Measurements from ENCODE around the gene C1QB. TPM values are rescaled to one million over a fixed set of nuclear protein-coding genes. Genes with fewer than 3 reads are reported as not detected.
A peak's percentile ranks its signal among the peaks of the same experiment; 100 is the strongest.

C1QB gene, protein sequence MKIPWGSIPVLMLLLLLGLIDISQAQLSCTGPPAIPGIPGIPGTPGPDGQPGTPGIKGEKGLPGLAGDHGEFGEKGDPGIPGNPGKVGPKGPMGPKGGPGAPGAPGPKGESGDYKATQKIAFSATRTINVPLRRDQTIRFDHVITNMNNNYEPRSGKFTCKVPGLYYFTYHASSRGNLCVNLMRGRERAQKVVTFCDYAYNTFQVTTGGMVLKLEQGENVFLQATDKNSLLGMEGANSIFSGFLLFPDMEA
- 73.0 TPM for polyA plus RNA-seq
- long read RNA-seq, donor 1, transcript C1QB-203 (3 exons, 1,254 nt): major isoform, 29 of 29 reads
- long read RNA-seq, donor 1, partial matches to known transcripts: 0 of 29 reads
- long read RNA-seq, donor 1, other reads (novel, unspliced or antisense): 0 of 29 reads
- long read RNA-seq, donor 2, transcript C1QB-203 (3 exons, 1,254 nt): major isoform, 82 of 90 reads
- long read RNA-seq, donor 2, partial matches to known transcripts: 5 of 90 reads
- long read RNA-seq, donor 2, other reads (novel, unspliced or antisense): 0 of 90 reads
- long read RNA-seq, donor 3: 0 reads
- long read RNA-seq, donor 4, transcript C1QB-203 (3 exons, 1,254 nt): major isoform, 8 of 8 reads
- long read RNA-seq, donor 4, partial matches to known transcripts: 0 of 8 reads
- long read RNA-seq, donor 4, other reads (novel, unspliced or antisense): 0 of 8 reads
- long read RNA-seq, donor 5, transcript C1QB-203 (3 exons, 1,254 nt): major isoform, 27 of 28 reads
- long read RNA-seq, donor 5, partial matches to known transcripts: 0 of 28 reads
- long read RNA-seq, donor 5, other reads (novel, unspliced or antisense): 0 of 28 reads
- long read RNA-seq, donor 6, transcript C1QB-203 (3 exons, 1,254 nt): major isoform, 39 of 69 reads
- long read RNA-seq, donor 6, partial matches to known transcripts: 30 of 69 reads
- long read RNA-seq, donor 6, other reads (novel, unspliced or antisense): 0 of 69 reads
- long read RNA-seq, donor 7, transcript C1QB-203 (3 exons, 1,254 nt): major isoform, 29 of 29 reads
- long read RNA-seq, donor 7, partial matches to known transcripts: 0 of 29 reads
- long read RNA-seq, donor 7, other reads (novel, unspliced or antisense): 0 of 29 reads
- long read RNA-seq, donor 8, transcript C1QB-203 (3 exons, 1,254 nt): major isoform, 85 of 119 reads
- long read RNA-seq, donor 8, partial matches to known transcripts: 34 of 119 reads
- long read RNA-seq, donor 8, other reads (novel, unspliced or antisense): 0 of 119 reads
- long read RNA-seq, donor 9, transcript C1QB-203 (3 exons, 1,254 nt): major isoform, 48 of 66 reads
- long read RNA-seq, donor 9, partial matches to known transcripts: 18 of 66 reads
- long read RNA-seq, donor 9, other reads (novel, unspliced or antisense): 0 of 66 reads
- long read RNA-seq, donor 10, transcript C1QB-203 (3 exons, 1,254 nt): major isoform, 49 of 79 reads
- long read RNA-seq, donor 10, partial matches to known transcripts: 30 of 79 reads
- long read RNA-seq, donor 10, other reads (novel, unspliced or antisense): 0 of 79 reads
- long read RNA-seq, donor 11, transcript C1QB-203 (3 exons, 1,254 nt): major isoform, 55 of 55 reads
- long read RNA-seq, donor 11, partial matches to known transcripts: 0 of 55 reads
- long read RNA-seq, donor 11, other reads (novel, unspliced or antisense): 0 of 55 reads

DNA sequence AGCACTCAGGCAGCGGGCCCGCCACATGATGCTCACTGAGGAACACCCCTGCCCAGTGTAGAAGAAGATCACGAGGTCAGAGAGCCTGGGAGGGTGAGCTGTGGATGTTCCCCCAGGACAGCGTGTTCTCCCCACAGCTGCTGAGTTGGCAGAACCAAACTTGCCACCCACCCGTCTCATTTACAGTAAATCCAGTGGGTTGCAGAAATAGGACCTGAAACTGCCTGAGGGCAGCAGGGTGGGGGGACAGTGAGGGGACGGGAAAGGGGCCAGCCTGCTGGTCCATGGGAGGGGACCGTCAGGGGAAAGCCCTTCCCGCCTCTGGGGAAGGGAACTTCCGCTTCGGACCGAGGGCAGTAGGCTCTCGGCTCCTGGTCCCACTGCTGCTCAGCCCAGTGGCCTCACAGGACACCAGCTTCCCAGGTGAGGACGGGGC lies at the start of gene C1QB:
TSS of gene C1QB (plus strand) at position 356 of the 436 bp plus-strand sequence. CDS start 6,227 bp downstream, outside the sequence.
- peaks cover 14% of the 10 kb centered on the region for H3K27me3 ChIP-seq (ENCODE audit: control insufficient read depth, insufficient read depth, low read length)
- no peaks in the 10 kb centered on the region for H3K4me1 ChIP-seq (ENCODE audit: control insufficient read depth, insufficient read depth, low read length)
- H3K36me3 ChIP-seq (ENCODE audit: control insufficient read depth, insufficient read depth, low read length): no peaks in the 10 kb centered on the region
- peak within 1 kb of the TSS; percentile 15 for H3K4me3 ChIP-seq (ENCODE audit: low read length)
- WGBS (ENCODE audit: insufficient coverage, low lambda C conversion rate): no CpG with 5 or more reads among the region's 13 CpGs
- no peak for DNase-seq
- H3K27ac ChIP-seq (ENCODE audit: low read length): no peak within 1 kb of the TSS
- H3K9me3 ChIP-seq (ENCODE audit: control insufficient read depth, low read depth, low read length): no peaks in the 10 kb centered on the region

DNA sequence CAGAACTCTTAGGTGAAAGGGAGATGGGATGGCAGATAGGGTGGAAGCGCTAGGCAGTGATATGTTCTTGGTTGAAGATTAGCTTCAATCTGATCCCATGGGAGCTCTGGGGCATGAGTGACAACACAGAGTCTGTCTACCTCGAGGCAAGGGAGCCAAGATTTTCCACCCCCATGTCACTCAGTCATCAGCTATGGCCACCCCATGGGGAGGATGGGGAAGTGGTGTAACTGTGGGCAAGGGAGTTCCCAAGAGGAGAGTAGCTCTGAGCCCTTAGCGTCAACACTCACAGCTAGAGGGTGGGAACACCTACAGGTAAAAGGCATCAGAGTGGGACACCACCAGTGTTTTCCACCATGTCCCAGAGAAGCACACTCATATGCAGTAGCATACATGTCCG lies 46.9 kb upstream of the C1QB start:
- H3K9me3 ChIP-seq (ENCODE audit: control insufficient read depth, low read depth, low read length): no peaks in the 10 kb centered on the region
- no peak overlapping the region for H3K4me3 ChIP-seq (ENCODE audit: low read length)
- peaks cover 35% of the 10 kb centered on the region for H3K27me3 ChIP-seq (ENCODE audit: control insufficient read depth, insufficient read depth, low read length)
- DNase-seq: no peak
- H3K4me1 ChIP-seq (ENCODE audit: control insufficient read depth, insufficient read depth, low read length): no peaks in the 10 kb centered on the region
- no peaks in the 10 kb centered on the region for H3K36me3 ChIP-seq (ENCODE audit: control insufficient read depth, insufficient read depth, low read length)
- WGBS (ENCODE audit: insufficient coverage, low lambda C conversion rate): no CpG with 5 or more reads among the region's 4 CpGs
- no peak overlapping the region for H3K27ac ChIP-seq (ENCODE audit: low read length)

DNA sequence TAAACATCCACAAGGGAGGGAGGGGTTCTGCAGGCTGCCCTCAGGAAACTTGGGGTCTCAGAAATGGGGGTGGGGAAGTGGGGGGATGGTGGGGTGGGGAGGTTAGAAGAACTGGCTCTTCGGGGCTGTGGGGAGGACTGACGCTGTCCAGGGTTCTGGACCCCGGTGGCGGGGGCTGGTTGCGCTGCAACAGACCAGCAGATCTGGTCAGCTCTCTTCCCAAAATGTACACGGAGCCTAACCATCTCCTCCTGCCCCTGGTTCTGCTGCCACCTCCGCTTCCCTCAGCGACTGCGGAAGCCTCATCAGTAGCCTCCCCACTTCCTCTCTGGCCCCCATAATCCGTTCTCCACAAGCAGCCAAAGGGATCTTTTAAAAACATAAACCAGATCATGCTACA lies 45.9 kb upstream of the C1QB start:
- peaks cover 35% of the 10 kb centered on the region for H3K27me3 ChIP-seq (ENCODE audit: control insufficient read depth, insufficient read depth, low read length)
- H3K36me3 ChIP-seq (ENCODE audit: control insufficient read depth, insufficient read depth, low read length): no peaks in the 10 kb centered on the region
- no peak overlapping the region for H3K27ac ChIP-seq (ENCODE audit: low read length)
- no peaks in the 10 kb centered on the region for H3K4me1 ChIP-seq (ENCODE audit: control insufficient read depth, insufficient read depth, low read length)
- DNase-seq: no peak
- 0% methylated on average over 1 of the region's 10 CpGs for WGBS (ENCODE audit: insufficient coverage, low lambda C conversion rate)
- H3K4me3 ChIP-seq (ENCODE audit: low read length): no peak overlapping the region
- no peaks in the 10 kb centered on the region for H3K9me3 ChIP-seq (ENCODE audit: control insufficient read depth, low read depth, low read length)

DNA sequence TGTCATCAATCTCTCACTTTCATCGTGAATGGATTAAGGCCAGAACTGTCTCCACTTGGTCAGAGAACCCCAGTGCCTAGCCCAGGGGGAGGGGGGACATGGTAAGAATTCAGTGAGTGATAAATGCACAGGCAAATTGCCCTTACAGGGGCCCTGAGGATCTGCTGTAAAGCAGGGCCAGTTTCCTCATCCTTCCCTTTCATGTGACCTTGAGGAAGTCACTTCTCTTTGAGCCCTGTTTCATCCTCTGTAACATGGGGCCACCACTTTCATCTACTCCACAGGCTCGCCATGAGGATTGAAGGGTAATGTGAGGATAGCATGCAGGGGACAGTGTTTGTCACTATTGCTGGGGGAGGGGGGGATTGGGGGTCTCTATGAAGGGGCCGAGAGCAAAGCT lies 44.7 kb upstream of the C1QB start:
- Histone ChIP-seq H3K27me3 (ENCODE audit: control insufficient read depth, insufficient read depth, low read length) (peaks cover 34% of the 10 kb centered on the region), H3K27ac (ENCODE audit: low read length) (no peak overlapping the region), H3K4me1 (ENCODE audit: control insufficient read depth, insufficient read depth, low read length) (no peaks in the 10 kb centered on the region), H3K9me3 (ENCODE audit: control insufficient read depth, low read depth, low read length) (no peaks in the 10 kb centered on the region), H3K36me3 (ENCODE audit: control insufficient read depth, insufficient read depth, low read length) (no peaks in the 10 kb centered on the region), H3K4me3 (ENCODE audit: low read length) (no peak overlapping the region)
- no peak for DNase-seq
- no CpG with 5 or more reads among the region's 3 CpGs for WGBS (ENCODE audit: insufficient coverage, low lambda C conversion rate)

DNA sequence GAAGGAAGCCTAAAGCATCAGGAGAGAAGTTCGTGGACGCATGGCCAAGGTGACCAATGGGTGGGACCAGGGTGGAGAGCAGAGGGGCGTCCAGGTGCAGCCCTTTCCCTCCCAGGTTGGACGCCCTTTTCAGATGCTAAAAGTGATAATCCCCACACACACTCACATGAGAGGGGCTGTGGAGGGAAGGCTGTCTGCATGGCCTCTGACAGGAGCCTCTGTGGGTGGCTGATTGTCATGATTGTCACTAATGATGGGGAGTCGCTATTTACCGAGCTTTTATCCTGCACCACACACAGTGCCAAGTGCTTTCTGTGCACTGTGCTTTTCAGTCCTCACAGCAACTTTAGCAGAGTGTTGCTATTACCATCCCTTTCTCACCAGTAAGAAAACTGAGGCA lies 43.7 kb upstream of the C1QB start:
- no peak overlapping the region for H3K4me3 ChIP-seq (ENCODE audit: low read length)
- H3K9me3 ChIP-seq (ENCODE audit: control insufficient read depth, low read depth, low read length): no peaks in the 10 kb centered on the region
- no peaks in the 10 kb centered on the region for H3K4me1 ChIP-seq (ENCODE audit: control insufficient read depth, insufficient read depth, low read length)
- peaks cover 27% of the 10 kb centered on the region for H3K27me3 ChIP-seq (ENCODE audit: control insufficient read depth, insufficient read depth, low read length)
- no peak overlapping the region for H3K27ac ChIP-seq (ENCODE audit: low read length)
- no peaks in the 10 kb centered on the region for H3K36me3 ChIP-seq (ENCODE audit: control insufficient read depth, insufficient read depth, low read length)
- no peak for DNase-seq
- WGBS (ENCODE audit: insufficient coverage, low lambda C conversion rate): no CpG with 5 or more reads among the region's 6 CpGs

DNA sequence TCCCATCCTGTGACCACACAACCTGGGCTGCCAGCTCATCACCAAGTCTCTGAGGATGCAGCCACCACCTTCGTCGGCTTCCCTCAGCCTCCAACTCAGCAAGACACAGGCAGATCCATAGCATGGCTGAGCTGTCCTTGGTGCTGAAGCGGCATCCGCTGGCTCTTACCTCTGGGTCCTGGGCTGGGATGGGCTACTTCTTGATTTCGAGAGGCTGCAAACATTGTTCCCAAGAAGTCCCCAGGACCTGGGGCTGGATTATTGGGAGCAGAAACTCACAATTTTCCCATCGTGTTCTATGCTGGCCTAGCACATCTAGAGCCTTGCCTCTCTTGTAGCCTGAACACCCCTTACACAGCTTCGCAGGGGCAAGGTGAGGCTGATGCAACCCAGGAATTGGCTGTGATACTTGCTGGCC lies 41.5 kb upstream of the C1QB start:
- H3K4me1 ChIP-seq (ENCODE audit: control insufficient read depth, insufficient read depth, low read length): no peaks in the 10 kb centered on the region
- no peaks in the 10 kb centered on the region for H3K9me3 ChIP-seq (ENCODE audit: control insufficient read depth, low read depth, low read length)
- no peaks in the 10 kb centered on the region for H3K36me3 ChIP-seq (ENCODE audit: control insufficient read depth, insufficient read depth, low read length)
- H3K4me3 ChIP-seq (ENCODE audit: low read length): no peak overlapping the region
- WGBS (ENCODE audit: insufficient coverage, low lambda C conversion rate): no CpG with 5 or more reads among the region's 7 CpGs
- H3K27me3 ChIP-seq (ENCODE audit: control insufficient read depth, insufficient read depth, low read length): peaks cover 26% of the 10 kb centered on the region
- peak; percentile 29 to 39 for DNase-seq
- H3K27ac ChIP-seq (ENCODE audit: low read length): no peak overlapping the region

DNA sequence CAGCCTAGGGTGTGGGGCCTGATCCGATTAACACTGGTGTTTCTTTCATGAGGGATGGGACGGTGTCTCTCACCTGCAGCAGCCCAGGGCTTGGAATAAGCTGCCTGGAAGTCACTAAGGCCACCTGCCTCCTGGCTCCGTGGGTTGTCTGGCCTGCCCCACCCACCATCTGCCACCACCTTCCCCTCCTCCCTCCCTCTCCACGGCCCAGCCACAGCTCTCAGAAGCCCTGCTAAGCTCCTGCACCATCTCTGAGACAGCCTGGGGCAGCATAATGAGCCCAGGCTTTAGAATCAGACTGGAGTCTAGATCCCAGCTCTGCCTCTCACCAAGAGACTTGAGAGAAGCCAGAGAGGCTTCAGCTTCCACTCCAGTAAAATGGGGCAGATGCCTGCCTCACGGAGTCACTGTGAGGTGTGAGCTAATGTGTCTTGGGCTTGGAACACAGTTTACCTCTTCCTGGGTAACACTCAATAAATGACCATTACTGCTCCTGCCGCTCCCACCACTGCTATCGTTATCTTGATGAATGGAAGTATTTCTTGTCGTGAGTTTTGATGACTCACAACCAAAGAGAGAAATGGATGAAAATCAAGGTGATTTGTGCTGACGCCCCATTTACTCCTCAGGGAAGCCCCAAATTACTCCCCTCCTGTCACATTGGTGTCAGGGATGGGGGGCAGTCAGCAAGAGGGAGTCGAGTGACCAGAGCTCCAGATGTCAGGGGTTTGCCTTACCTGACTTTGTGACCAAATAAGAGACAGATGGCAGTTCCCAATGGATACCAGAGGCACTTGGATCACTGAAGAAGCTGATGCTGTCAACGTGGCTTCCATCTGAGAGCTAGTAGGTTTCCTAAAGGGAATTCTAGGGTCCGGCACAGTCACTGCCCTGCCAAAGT lies 40.1 kb upstream of the C1QB start:
- Histone ChIP-seq H3K27ac (ENCODE audit: low read length) (no peak overlapping the region), H3K9me3 (ENCODE audit: control insufficient read depth, low read depth, low read length) (no peaks in the 10 kb centered on the region), H3K4me1 (ENCODE audit: control insufficient read depth, insufficient read depth, low read length) (no peaks in the 10 kb centered on the region), H3K36me3 (ENCODE audit: control insufficient read depth, insufficient read depth, low read length) (no peaks in the 10 kb centered on the region), H3K4me3 (ENCODE audit: low read length) (no peak overlapping the region), H3K27me3 (ENCODE audit: control insufficient read depth, insufficient read depth, low read length) (peaks cover 35% of the 10 kb centered on the region)
- WGBS (ENCODE audit: insufficient coverage, low lambda C conversion rate): no CpG with 5 or more reads among the region's 12 CpGs
- no peak for DNase-seq

DNA sequence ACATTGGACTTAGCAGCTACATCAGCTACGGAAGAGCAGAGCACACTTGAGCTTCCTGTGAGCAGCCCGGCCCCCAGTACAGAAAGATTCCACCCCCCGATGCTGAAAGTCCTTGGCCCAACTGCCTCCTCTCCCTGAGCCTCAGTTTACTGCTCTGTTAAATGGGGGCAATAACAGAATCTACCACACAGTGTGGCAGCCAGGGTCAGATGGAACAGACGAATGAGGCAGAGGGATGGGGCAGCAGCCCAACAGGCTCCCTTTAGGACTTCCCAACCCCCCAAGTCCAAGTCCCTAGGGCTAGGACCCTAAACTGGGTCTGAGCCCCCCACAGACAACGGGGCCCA lies 39.5 kb upstream of the C1QB start:
- DNase-seq: no peak
- Histone ChIP-seq H3K4me1 (ENCODE audit: control insufficient read depth, insufficient read depth, low read length) (no peaks in the 10 kb centered on the region), H3K36me3 (ENCODE audit: control insufficient read depth, insufficient read depth, low read length) (no peaks in the 10 kb centered on the region), H3K27me3 (ENCODE audit: control insufficient read depth, insufficient read depth, low read length) (peaks cover 35% of the 10 kb centered on the region), H3K4me3 (ENCODE audit: low read length) (no peak overlapping the region), H3K27ac (ENCODE audit: low read length) (no peak overlapping the region), H3K9me3 (ENCODE audit: control insufficient read depth, low read depth, low read length) (no peaks in the 10 kb centered on the region)
- no CpG with 5 or more reads among the region's 5 CpGs for WGBS (ENCODE audit: insufficient coverage, low lambda C conversion rate)

DNA sequence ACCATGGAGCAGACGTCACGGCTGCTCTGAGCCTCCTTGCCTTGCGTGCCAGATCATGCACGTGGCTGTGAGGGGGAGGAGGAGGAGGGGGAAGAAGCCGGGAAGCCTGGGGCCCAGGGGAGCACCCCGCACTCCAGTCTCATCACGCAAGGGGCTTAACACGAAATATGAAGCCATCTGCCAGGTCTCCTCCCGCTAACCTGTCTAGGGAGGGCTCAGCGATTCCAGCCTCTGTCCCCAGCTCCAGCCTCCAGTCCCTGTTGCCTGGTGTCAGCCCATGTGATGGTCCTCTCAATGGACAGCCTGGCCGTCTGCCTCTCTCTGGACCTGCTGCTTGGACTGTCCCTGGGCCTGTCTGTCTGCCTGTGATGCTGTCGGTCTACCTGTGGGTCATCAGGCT lies 39.1 kb upstream of the C1QB start:
- Histone ChIP-seq H3K27ac (ENCODE audit: low read length) (no peak overlapping the region), H3K27me3 (ENCODE audit: control insufficient read depth, insufficient read depth, low read length) (peaks cover 39% of the 10 kb centered on the region), H3K4me3 (ENCODE audit: low read length) (no peak overlapping the region), H3K4me1 (ENCODE audit: control insufficient read depth, insufficient read depth, low read length) (no peaks in the 10 kb centered on the region), H3K9me3 (ENCODE audit: control insufficient read depth, low read depth, low read length) (no peaks in the 10 kb centered on the region), H3K36me3 (ENCODE audit: control insufficient read depth, insufficient read depth, low read length) (no peaks in the 10 kb centered on the region)
- WGBS (ENCODE audit: insufficient coverage, low lambda C conversion rate): no CpG with 5 or more reads among the region's 12 CpGs
- no peak for DNase-seq
